ENCODE results near the gene C6orf62.
"Not testable (repeated sequence)": the region's sequence is repeated elsewhere in the genome, so short reads cannot be mapped to it uniquely, and the experiment has no call there.

The C6orf62 gene

DNA sequence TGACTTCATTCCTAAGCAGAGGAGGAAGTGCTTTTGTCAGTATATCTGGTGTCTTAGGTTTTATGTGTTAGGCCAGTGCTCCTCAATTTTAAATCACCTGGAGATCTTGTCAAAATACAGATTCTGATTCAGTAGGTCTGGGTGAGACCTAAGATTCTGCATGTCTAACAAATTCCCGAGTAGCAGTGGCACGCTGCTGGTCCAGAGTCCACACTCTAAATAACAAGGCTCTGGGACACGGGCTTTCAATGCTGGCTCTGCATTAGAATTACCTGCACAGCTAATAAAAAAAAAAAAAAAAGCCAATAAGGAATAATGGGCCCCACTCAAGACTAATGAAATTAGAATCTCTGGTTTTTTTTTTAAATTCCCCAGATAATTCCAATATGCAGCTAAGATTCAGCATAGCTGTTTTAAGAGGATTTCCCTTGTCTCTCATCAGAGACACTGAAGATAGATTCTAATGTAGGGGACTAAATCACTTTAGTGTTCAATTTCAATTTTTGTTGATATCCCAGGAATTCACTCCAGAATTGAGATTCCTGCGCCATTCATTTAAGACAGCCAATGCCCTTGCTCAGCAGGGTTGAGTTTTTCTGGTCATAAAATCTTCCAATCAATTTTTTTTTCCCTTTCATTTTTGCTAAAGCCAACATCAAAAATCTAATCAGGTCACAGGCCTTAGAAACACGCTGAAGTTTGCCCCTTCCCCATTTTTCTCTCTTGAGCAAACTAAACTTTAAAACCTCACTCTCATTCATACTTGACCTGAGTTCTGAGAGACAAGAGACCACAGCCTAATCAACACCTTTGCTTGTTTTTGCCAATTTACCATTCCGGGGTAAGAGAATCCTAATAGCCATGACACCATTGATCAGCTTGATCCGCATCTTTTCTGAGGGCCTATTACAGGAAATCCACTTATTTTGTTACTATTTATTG, 54.6 kb downstream of the C6orf62 start:
- no peak overlapping the region for H3K4me3 ChIP-seq (ENCODE audit: low read depth, low read length)
- DNase-seq (ENCODE audit: low read depth), result no peak
- TF ChIP-seq CTCF (IDR thresholded peaks at IDR 0.05; ENCODE audit: low read depth, low read length, missing control alignments), result no peak

- DNase-seq (ENCODE audit: low read depth), result no peak
- H3K4me3 ChIP-seq (ENCODE audit: low read depth, low read length), result no peak overlapping the region
- TF ChIP-seq CTCF (IDR thresholded peaks at IDR 0.05; ENCODE audit: low read depth, low read length, missing control alignments), result no peak
Observed at GRCh38 chr6:24663189-24663588, 55.8 kb downstream of the C6orf62 start.

GRCh38 chr6:24662236-24662635, 56.7 kb downstream of the C6orf62 start:
- no peak for TF ChIP-seq CTCF (IDR thresholded peaks at IDR 0.05; ENCODE audit: low read depth, low read length, missing control alignments)
- no peak for DNase-seq (ENCODE audit: low read depth)

GRCh38 chr6:24661759-24662158, 57.2 kb downstream of the C6orf62 start:
- not testable (repeated sequence) for H3K4me3 ChIP-seq (ENCODE audit: low read depth, low read length); DNase-seq (ENCODE audit: low read depth)

More at GRCh38 chr6:24662236-24662635, 56.7 kb downstream of the C6orf62 start:
- H3K4me3 ChIP-seq (ENCODE audit: low read depth, low read length), result no peak overlapping the region

- DNase-seq (ENCODE audit: low read depth), result no peak
- TF ChIP-seq CTCF (IDR thresholded peaks at IDR 0.05; ENCODE audit: low read depth, low read length, missing control alignments), result no peak
- no peak overlapping the region for H3K4me3 ChIP-seq (ENCODE audit: low read depth, low read length)
Observed at GRCh38 chr6:24660105-24660504, 58.8 kb downstream of the C6orf62 start.

DNA sequence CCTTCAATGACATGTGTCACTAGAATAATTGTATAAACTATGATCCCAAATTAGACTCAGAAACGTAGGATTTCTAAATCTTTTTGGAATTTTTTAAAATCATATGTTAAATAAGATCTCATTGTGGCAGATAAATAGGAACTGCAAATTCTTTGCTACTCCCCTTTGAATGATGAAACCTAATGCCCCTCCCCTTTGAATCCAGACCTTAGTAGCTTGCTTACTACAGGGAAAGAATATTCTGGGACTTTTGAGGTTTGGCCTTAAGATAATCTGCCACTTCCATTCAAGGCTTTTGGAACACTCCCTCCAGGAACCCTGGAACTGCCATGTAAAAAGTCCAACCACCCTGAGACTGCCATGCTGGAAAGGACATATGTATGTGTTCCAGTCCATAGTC, 59.4 kb downstream of the C6orf62 start:
- TF ChIP-seq CTCF (IDR thresholded peaks at IDR 0.05; ENCODE audit: low read depth, low read length, missing control alignments), result no peak
- no peak overlapping the region for H3K4me3 ChIP-seq (ENCODE audit: low read depth, low read length)
- no peak for DNase-seq (ENCODE audit: low read depth)

GRCh38 chr6:24658573-24659560, 60.1 kb downstream of the C6orf62 start:
- no peak for TF ChIP-seq CTCF (IDR thresholded peaks at IDR 0.05; ENCODE audit: low read depth, low read length, missing control alignments)
- DNase-seq (ENCODE audit: low read depth), result no peak
- H3K4me3 ChIP-seq (ENCODE audit: low read depth, low read length), result no peak overlapping the region

Measured in GM12864 (cell line).